SK-N-SH treated with all-trans-retinoic acid at 6 μM for 48 hours (cell line): ENCODE results near the gene PCMTD2.
"Not testable (repeated sequence)": the region's sequence is repeated elsewhere in the genome, so short reads cannot be mapped to it uniquely, and the experiment has no call there.

Source experiments
- ATAC-seq: fragments of 200-7000 bp; cut with Tn5 transposase; 3 replicates; pipeline ENCODE4 v1.9.1; 2020; ENCODE audit warnings: mild to moderate bottlenecking, moderate library complexity
- ARNTL ChIP-seq: fragments of 450-650 bp; formaldehyde crosslinking; IDR thresholded peaks from 2 replicates; pipeline ENCODE4 v1.5.0; 2020; ENCODE audit warnings: low read depth, mild to moderate bottlenecking, moderate library complexity, borderline replicate concordance
- BACH2 ChIP-seq: fragments of 250-450 bp; sonication (Bioruptor Pico); IDR thresholded peaks from 2 replicates; pipeline ENCODE4 v1.9.0; 2021; ENCODE audit warnings: mild to moderate bottlenecking, borderline replicate concordance
- CSDC2 ChIP-seq: fragments of 250-450 bp; sonication (Bioruptor Pico); IDR thresholded peaks from 2 replicates; pipeline ENCODE4 v1.5.0; 2020; ENCODE audit warnings: mild to moderate bottlenecking, moderate library complexity
- ESRRG ChIP-seq: fragments of 250-450 bp; sonication (Bioruptor Pico); IDR thresholded peaks from 2 replicates; pipeline ENCODE4 v1.6.1; 2021; ENCODE audit warnings: mild to moderate bottlenecking
- GLIS3 ChIP-seq: fragments of 250-450 bp; sonication (Bioruptor Pico); IDR thresholded peaks from 2 replicates; pipeline ENCODE4 v1.5.0; 2020; ENCODE audit warnings: mild to moderate bottlenecking, moderate library complexity
- ISL1 ChIP-seq: fragments of 250-450 bp; sonication (Bioruptor Pico); IDR thresholded peaks from 2 replicates; pipeline ENCODE4 v2.1.2; 2022; ENCODE audit warnings: mild to moderate bottlenecking, moderate library complexity
- OSR1 ChIP-seq: fragments of 250-450 bp; sonication (Bioruptor Pico); IDR thresholded peaks from 2 replicates; pipeline ENCODE4 v1.8.0; 2022; ENCODE audit warnings: moderate library complexity, mild to moderate bottlenecking, inconsistent platforms
- PPARA ChIP-seq: fragments of 250-450 bp; sonication (Bioruptor Pico); IDR thresholded peaks from 2 replicates; pipeline ENCODE4 v1.5.0; 2020; ENCODE audit warnings: mild to moderate bottlenecking, borderline replicate concordance
- RARB ChIP-seq: fragments of 250-450 bp; sonication (Bioruptor Pico); IDR thresholded peaks from 2 replicates; pipeline ENCODE4 v1.8.0; 2021; ENCODE audit warnings: mild to moderate bottlenecking, moderate library complexity
- SNAI2 ChIP-seq: fragments of 250-450 bp; sonication (Bioruptor Pico); IDR thresholded peaks from 2 replicates; pipeline ENCODE4 v1.5.0; 2020; ENCODE audit warnings: mild to moderate bottlenecking, moderate library complexity
- TCF4 ChIP-seq: fragments of 250-450 bp; sonication (Bioruptor Pico); IDR thresholded peaks from 2 replicates; pipeline ENCODE4 v1.8.0; 2021; ENCODE audit warnings: mild to moderate bottlenecking, moderate library complexity, borderline replicate concordance
- TOX ChIP-seq: fragments of 250-450 bp; sonication (Bioruptor Pico); IDR thresholded peaks from 2 replicates; pipeline ENCODE4 v1.8.0; 2021; ENCODE audit warnings: mild to moderate bottlenecking, moderate library complexity, borderline replicate concordance
- ZC3H10 ChIP-seq: fragments of 250-450 bp; sonication (Bioruptor Pico); IDR thresholded peaks from 2 replicates; pipeline ENCODE4 v1.5.1; 2021; ENCODE audit warnings: mild to moderate bottlenecking, moderate library complexity
- ZFP3 ChIP-seq: fragments of 250-450 bp; sonication (Bioruptor Pico); IDR thresholded peaks from 2 replicates; pipeline ENCODE4 v1.5.0; 2020; ENCODE audit warnings: mild to moderate bottlenecking, moderate library complexity
- ZFP30 ChIP-seq: fragments of 450-650 bp; formaldehyde crosslinking; IDR thresholded peaks from 2 replicates; pipeline ENCODE4 v1.5.0; 2022; ENCODE audit warnings: mild to moderate bottlenecking, moderate library complexity
- ZNF565 ChIP-seq: fragments of 450-650 bp; formaldehyde crosslinking; conservative IDR thresholded peaks from 2 replicates; pipeline ENCODE4 v1.5.0; 2020; ENCODE audit warnings: low read depth, mild to moderate bottlenecking, moderate library complexity
- ZNF70 ChIP-seq: fragments of 450-650 bp; formaldehyde crosslinking; IDR thresholded peaks from 2 replicates; pipeline ENCODE4 v1.5.0; 2020; ENCODE audit warnings: mild to moderate bottlenecking, moderate library complexity
- ZNF8 ChIP-seq: fragments of 450-650 bp; formaldehyde crosslinking; IDR thresholded peaks from 2 replicates; pipeline ENCODE4 v1.5.0; 2020; ENCODE audit warnings: mild to moderate bottlenecking, moderate library complexity
- TF ChIP-seq, protein P1 (sequence below): fragments of 250-450 bp; sonication (Bioruptor Pico); IDR thresholded peaks from 2 replicates; pipeline ENCODE4 v1.8.0; 2021; ENCODE audit warnings: low read depth, mild to moderate bottlenecking, moderate library complexity, borderline replicate concordance
- TF ChIP-seq, protein P2 (sequence below): fragments of 250-450 bp; sonication (Bioruptor Pico); IDR thresholded peaks from 2 replicates; pipeline ENCODE4 v1.5.0; 2020; ENCODE audit warnings: mild to moderate bottlenecking, moderate library complexity
- TF ChIP-seq, protein P3 (sequence below): fragments of 250-450 bp; sonication (Bioruptor Pico); IDR thresholded peaks from 2 replicates; pipeline ENCODE4 v1.8.0; 2020; ENCODE audit warnings: mild to moderate bottlenecking, moderate library complexity, borderline replicate concordance

The PCMTD2 gene

DNA sequence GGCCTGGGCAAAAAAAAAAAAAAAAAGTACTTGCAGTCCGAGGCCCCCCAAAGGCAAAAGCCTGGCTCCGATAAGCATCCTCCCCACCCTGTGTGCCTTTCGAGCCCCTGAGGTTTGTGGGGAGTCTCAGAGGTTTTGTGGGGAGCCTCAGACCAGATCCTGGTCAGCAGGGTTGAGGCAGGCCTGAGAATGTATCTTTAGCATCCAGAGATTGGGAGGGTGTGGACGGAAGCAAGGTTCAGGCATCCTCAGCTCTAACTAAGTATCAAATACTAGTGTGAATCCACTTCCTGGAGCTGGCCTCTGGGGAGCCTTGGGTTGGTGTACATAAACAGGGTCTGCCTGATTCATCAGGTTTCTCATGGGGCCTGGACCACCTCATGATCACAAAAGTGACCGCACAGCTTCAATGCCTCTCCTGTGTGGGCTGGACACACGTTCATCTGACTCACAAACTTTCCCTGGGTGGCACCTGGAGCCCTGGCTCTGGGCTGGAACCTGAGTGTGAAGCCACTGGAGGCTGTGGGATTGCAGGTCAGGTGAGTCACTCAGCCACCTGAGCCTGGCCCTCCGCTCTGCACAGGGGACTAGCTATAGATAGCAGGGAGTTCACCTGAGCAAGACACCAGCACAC is 24.4 kb downstream of the PCMTD2 start:
- ATAC-seq: no peak
- TF ChIP-seq PPARA (CRISPR knock-in tag) (no peak), ESRRG (no peak), ZFP3 (no peak), GLIS3 (CRISPR knock-in tag) (no peak), TOX (CRISPR knock-in tag) (no peak), ZNF8 (CRISPR knock-in tag) (no peak), ZNF565 (CRISPR knock-in tag) (no peak), ISL1 (CRISPR knock-in tag) (no peak), SNAI2 (CRISPR knock-in tag) (no peak), RARB (CRISPR knock-in tag) (no peak), ZFP30 (CRISPR knock-in tag) (no peak), TCF4 (no peak), BACH2 (CRISPR knock-in tag) (no peak)
- TF ChIP-seq, protein P1, sequence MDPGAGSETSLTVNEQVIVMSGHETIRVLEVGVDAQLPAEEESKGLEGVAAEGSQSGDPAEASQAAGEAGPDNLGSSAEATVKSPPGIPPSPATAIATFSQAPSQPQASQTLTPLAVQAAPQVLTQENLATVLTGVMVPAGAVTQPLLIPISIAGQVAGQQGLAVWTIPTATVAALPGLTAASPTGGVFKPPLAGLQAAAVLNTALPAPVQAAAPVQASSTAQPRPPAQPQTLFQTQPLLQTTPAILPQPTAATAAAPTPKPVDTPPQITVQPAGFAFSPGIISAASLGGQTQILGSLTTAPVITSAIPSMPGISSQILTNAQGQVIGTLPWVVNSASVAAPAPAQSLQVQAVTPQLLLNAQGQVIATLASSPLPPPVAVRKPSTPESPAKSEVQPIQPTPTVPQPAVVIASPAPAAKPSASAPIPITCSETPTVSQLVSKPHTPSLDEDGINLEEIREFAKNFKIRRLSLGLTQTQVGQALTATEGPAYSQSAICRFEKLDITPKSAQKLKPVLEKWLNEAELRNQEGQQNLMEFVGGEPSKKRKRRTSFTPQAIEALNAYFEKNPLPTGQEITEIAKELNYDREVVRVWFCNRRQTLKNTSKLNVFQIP (CRISPR knock-in tag): no peak
- TF ChIP-seq, protein P2, sequence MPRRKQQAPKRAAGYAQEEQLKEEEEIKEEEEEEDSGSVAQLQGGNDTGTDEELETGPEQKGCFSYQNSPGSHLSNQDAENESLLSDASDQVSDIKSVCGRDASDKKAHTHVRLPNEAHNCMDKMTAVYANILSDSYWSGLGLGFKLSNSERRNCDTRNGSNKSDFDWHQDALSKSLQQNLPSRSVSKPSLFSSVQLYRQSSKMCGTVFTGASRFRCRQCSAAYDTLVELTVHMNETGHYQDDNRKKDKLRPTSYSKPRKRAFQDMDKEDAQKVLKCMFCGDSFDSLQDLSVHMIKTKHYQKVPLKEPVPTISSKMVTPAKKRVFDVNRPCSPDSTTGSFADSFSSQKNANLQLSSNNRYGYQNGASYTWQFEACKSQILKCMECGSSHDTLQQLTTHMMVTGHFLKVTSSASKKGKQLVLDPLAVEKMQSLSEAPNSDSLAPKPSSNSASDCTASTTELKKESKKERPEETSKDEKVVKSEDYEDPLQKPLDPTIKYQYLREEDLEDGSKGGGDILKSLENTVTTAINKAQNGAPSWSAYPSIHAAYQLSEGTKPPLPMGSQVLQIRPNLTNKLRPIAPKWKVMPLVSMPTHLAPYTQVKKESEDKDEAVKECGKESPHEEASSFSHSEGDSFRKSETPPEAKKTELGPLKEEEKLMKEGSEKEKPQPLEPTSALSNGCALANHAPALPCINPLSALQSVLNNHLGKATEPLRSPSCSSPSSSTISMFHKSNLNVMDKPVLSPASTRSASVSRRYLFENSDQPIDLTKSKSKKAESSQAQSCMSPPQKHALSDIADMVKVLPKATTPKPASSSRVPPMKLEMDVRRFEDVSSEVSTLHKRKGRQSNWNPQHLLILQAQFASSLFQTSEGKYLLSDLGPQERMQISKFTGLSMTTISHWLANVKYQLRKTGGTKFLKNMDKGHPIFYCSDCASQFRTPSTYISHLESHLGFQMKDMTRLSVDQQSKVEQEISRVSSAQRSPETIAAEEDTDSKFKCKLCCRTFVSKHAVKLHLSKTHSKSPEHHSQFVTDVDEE: no peak

DNA sequence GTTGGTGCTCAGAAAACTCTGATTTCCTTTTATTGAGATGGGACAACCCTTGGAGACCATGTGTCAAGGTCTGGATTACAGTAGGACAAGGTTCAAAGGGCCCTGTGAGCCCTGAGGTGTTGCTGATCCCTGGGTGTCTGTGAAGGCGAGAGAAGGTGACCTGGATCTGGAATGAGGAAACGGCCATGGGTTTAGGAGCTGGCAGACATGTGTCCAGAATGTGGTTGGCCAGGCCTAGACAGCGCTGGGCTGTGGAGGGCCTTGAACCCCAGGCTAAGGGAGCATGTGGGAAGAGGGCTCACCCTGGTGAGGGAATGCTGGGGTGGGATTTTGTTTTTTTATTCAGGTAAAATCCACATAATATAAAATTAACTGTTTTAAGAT is 24.9 kb downstream of the PCMTD2 start:
- no peak for ATAC-seq
- TF ChIP-seq RARB (CRISPR knock-in tag) (no peak), ISL1 (CRISPR knock-in tag) (no peak), ZFP3 (no peak), OSR1 (no peak)

DNA sequence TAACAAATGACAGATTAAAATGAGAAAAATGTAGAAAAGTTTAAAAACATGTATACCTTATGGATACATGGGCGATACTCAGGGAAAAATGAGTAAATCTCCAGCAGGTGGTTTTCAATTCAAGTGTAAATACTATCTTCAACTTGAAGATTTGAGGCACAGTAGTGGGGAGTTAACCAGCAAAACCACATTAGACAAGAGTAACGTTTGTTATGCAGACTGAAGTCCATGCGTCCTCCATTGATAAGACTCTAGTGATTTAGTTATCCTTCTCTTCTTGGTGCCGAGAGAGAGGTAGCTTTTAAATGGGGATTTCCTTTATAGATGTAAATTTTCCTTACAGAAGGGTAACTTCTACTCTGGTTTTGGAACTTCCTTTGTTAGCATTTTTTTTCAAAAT is 28.1 kb downstream of the PCMTD2 start:
- TF ChIP-seq RARB (CRISPR knock-in tag): no peak
- no peak for TF ChIP-seq ZC3H10 (CRISPR knock-in tag)
- TF ChIP-seq TOX (CRISPR knock-in tag): no peak
- no peak for TF ChIP-seq ZFP30 (CRISPR knock-in tag)
- TF ChIP-seq, protein P2: no peak
- no peak for TF ChIP-seq ARNTL (CRISPR knock-in tag)
- TF ChIP-seq ZNF565 (CRISPR knock-in tag): no peak
- TF ChIP-seq OSR1: no peak
- no peak for TF ChIP-seq ESRRG
- TF ChIP-seq CSDC2 (CRISPR knock-in tag): no peak
- no peak for TF ChIP-seq ZNF70 (CRISPR knock-in tag)
- no peak for TF ChIP-seq SNAI2 (CRISPR knock-in tag)
- no peak for TF ChIP-seq ISL1 (CRISPR knock-in tag)
- TF ChIP-seq, protein P3, sequence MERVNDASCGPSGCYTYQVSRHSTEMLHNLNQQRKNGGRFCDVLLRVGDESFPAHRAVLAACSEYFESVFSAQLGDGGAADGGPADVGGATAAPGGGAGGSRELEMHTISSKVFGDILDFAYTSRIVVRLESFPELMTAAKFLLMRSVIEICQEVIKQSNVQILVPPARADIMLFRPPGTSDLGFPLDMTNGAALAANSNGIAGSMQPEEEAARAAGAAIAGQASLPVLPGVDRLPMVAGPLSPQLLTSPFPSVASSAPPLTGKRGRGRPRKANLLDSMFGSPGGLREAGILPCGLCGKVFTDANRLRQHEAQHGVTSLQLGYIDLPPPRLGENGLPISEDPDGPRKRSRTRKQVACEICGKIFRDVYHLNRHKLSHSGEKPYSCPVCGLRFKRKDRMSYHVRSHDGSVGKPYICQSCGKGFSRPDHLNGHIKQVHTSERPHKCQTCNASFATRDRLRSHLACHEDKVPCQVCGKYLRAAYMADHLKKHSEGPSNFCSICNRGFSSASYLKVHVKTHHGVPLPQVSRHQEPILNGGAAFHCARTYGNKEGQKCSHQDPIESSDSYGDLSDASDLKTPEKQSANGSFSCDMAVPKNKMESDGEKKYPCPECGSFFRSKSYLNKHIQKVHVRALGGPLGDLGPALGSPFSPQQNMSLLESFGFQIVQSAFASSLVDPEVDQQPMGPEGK (CRISPR knock-in tag): no peak
- no peak for TF ChIP-seq ZNF8 (CRISPR knock-in tag)
- TF ChIP-seq BACH2 (CRISPR knock-in tag): no peak
- no peak for ATAC-seq

DNA sequence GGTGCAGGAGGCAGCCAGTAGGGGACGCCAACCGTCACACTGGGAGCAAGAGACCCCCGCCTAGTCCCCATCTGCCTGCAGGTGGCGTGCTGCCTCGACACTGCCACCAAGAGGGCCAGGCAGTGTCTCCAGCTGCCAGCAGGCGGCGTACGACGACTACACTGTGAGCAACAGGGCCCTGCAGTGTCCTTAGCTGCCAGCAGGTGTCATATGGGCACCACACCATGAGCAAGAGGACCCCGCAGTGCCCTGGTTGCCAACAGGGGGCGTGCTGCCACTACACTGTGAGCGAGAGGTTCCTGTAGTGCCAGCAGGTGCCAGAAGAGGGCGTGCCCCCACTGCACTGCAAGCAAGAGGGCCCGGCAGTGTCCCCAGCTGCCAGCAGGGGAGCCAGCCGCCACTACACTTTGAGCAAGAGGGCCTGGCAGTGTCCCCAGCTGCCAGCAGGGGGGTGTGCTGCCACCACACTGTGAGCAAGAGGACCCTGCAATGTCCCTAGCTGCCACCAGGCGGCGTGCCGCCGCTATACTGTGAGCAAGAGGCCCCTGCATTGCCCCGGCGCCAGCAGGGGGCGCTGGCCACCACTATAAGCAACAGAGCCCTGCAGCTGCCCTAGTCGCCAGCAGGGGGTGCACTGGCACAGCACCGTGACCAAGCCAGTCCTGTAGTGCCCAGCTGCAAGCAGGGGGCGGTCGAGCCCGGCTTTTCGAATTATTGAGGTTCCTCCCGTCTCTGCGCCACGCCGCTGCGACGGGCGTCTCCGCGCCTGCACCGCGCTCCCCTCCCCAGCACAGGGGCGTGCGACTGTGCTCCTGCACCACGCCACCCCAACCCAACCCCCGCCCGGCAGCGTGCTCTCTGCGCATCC is 30.3 kb downstream of the PCMTD2 start:
- ATAC-seq: peak; percentile 38

DNA sequence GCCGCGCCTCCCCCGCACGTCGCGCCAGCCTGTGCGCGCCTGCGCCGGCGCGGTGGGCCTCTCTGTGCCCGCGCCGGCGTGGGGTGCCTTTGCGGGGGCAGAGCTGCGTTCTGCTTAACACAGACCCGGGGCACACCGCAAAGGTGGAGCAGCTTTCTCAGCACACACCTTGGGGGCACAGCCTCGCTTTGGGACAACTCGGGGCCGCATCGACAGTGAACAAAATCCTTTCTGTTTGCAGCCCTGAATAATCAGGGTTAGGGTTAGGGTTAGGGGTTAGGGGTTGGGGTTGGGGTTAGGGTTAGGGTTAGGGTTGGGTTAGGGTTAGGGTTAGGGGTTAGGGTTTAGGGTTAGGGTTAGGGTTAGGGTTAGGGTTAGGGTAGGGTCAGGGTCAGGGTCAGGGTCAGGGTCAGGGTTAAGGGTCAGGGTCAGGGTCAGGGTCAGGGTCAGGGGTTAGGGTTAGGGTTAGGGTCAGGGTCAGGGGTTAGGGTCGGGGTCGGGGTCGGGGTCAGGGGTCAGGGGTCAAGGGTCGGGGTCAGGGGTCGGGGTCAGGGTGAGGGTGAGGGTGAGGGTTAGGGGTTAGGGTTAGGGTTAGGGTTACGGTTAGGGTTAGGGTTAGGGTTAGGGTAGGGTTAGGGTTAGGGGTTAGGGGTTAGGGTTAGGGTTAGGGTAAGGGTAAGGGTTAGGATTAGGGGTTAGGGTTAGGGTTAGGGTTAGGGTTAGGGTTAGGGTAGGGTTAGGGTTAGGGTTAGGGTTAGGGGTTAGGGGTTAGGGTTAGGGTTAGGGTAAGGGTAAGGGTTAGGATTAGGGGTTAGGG is 31.1 kb downstream of the PCMTD2 start:
- peak; percentile 47 for ATAC-seq

DNA sequence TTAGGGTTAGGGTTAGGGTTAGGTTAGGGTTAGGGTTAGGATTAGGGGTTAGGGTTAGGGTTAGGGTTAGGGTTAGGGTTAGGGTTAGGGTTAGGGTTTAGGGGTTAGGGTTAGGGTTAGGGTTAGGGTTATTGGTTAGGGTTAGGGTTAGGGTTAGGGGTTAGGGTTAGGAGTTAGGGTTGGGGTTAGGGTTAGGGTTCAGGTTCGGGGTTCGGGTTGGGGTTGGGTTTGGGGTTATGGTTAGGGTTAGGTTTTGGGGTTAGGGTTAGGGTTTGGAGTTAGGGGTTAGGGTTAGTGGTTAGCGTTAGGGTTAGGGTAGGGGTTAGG is 31.7 kb downstream of the PCMTD2 start:
- ATAC-seq: not testable (repeated sequence)

DNA sequence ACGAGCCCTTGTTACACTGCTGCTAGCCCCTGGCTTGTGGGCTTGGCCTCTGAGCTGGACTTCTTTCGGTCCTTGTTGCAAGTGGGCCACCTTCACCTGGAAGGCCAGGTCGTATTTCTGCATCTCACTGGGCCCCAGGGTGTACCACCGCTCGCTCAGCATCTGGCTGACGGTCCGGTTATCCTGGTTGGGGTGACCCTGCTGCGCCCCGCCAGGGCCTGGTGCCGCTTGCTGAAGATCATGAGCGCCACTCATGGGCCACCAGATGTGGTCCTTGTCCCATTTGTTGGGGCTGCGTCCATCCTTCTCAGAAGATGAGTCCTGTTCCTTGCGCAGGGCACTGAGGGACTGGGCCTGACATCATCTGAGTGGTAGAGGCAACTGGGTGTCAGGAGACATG is 36.6 kb downstream of the PCMTD2 start:
- not testable (repeated sequence) for ATAC-seq
